ENCODE results near the gene XPO5. TPM values are rescaled to one million over a fixed set of nuclear protein-coding genes. Genes with fewer than 3 reads are reported as not detected.
A peak's percentile ranks its signal among the peaks of the same experiment; 100 is the strongest.

The XPO5 gene
- total RNA-seq, 2 donors from 2014 or later: 70.8 to 74.3 TPM

- H3K36me3 ChIP-seq (ENCODE audit: control insufficient read depth, insufficient read depth, low read length): peaks cover 48% of the 10 kb centered on the region
- DNase-seq: no peak
- H3K4me1 ChIP-seq (ENCODE audit: control insufficient read depth, insufficient read depth, low read length): peaks cover 6% of the 10 kb centered on the region
- TF ChIP-seq CTCF (conservative IDR thresholded peaks at IDR 0.05): no peak
- WGBS, 2 experiments (ENCODE audit: insufficient coverage in 1 of 2, insufficient read length in 1 of 2): 96 to 98% methylated on average over 5 to 10 of the region's 11 CpGs
- H3K27ac ChIP-seq (ENCODE audit: low read depth, low read length): no peak overlapping the region
- peaks cover 13% of the 10 kb centered on the region for H3K4me1 Mint-ChIP-seq
- no peak overlapping the region for H3K4me3 Mint-ChIP-seq
- peaks cover 23% of the 10 kb centered on the region for H3K27me3 ChIP-seq (ENCODE audit: control insufficient read depth, insufficient read depth, low read length, poor library complexity, severe bottlenecking)
- H3K36me3 Mint-ChIP-seq (ENCODE audit: low read depth): peaks cover 36% of the 10 kb centered on the region
- no peak overlapping the region for H3K27ac Mint-ChIP-seq
- H3K9ac ChIP-seq (ENCODE audit: extremely low read depth, low read length, poor library complexity, severe bottlenecking): no peak overlapping the region
- H3K27me3 Mint-ChIP-seq (ENCODE audit: insufficient read depth): peaks cover 29% of the 10 kb centered on the region
- H3K4me3 ChIP-seq (ENCODE audit: low read length): no peak overlapping the region
- H3K9me3 ChIP-seq (ENCODE audit: control insufficient read depth, low read length): no peaks in the 10 kb centered on the region
- H3K9me3 Mint-ChIP-seq: no peaks in the 10 kb centered on the region
Observed at GRCh38 chr6:43511824-43512415, 63.9 kb downstream of the XPO5 start.

- Mint-ChIP-seq H3K27ac (no peak overlapping the region), H3K4me1 (peaks cover 8% of the 10 kb centered on the region), H3K4me3 (peak overlapping the region; percentile 61), H3K9me3 (no peaks in the 10 kb centered on the region), H3K36me3 (ENCODE audit: low read depth) (peaks cover 35% of the 10 kb centered on the region), H3K27me3 (ENCODE audit: insufficient read depth) (peaks cover 31% of the 10 kb centered on the region)
- 94 to 96% methylated on average over 9 to 10 of the region's 10 CpGs for WGBS, 2 experiments (ENCODE audit: insufficient coverage in 1 of 2, insufficient read length in 1 of 2)
- TF ChIP-seq CTCF (conservative IDR thresholded peaks at IDR 0.05): no peak
- H3K27ac ChIP-seq (ENCODE audit: low read depth, low read length): no peak overlapping the region
- no peak overlapping the region for H3K4me3 ChIP-seq (ENCODE audit: low read length)
- DNase-seq: no peak
- peaks cover 48% of the 10 kb centered on the region for H3K36me3 ChIP-seq (ENCODE audit: control insufficient read depth, insufficient read depth, low read length)
- H3K4me1 ChIP-seq (ENCODE audit: control insufficient read depth, insufficient read depth, low read length): peaks cover 4% of the 10 kb centered on the region
- peaks cover 23% of the 10 kb centered on the region for H3K27me3 ChIP-seq (ENCODE audit: control insufficient read depth, insufficient read depth, low read length, poor library complexity, severe bottlenecking)
- no peaks in the 10 kb centered on the region for H3K9me3 ChIP-seq (ENCODE audit: control insufficient read depth, low read length)
- H3K9ac ChIP-seq (ENCODE audit: extremely low read depth, low read length, poor library complexity, severe bottlenecking): no peak overlapping the region
Observed at GRCh38 chr6:43510827-43511163, 65.0 kb downstream of the XPO5 start.

- Histone ChIP-seq H3K4me3 (ENCODE audit: low read length) (peak within 1 kb of the TSS; percentile 58), H3K27me3 (ENCODE audit: control insufficient read depth, insufficient read depth, low read length, poor library complexity, severe bottlenecking) (peaks cover 23% of the 10 kb centered on the region), H3K9ac (ENCODE audit: extremely low read depth, low read length, poor library complexity, severe bottlenecking) (no peak within 1 kb of the TSS), H3K36me3 (ENCODE audit: control insufficient read depth, insufficient read depth, low read length) (peaks cover 42% of the 10 kb centered on the region), H3K27ac (ENCODE audit: low read depth, low read length) (no peak within 1 kb of the TSS), H3K9me3 (ENCODE audit: control insufficient read depth, low read length) (no peaks in the 10 kb centered on the region), H3K4me1 (ENCODE audit: control insufficient read depth, insufficient read depth, low read length) (no peaks in the 10 kb centered on the region)
- TF ChIP-seq CTCF (conservative IDR thresholded peaks at IDR 0.05): no peak
- H3K36me3 Mint-ChIP-seq (ENCODE audit: low read depth): peaks cover 29% of the 10 kb centered on the region
- DNase-seq: peak; percentile 94
- H3K4me3 Mint-ChIP-seq: peak within 1 kb of the TSS; percentile 61
- no peak within 1 kb of the TSS for H3K27ac Mint-ChIP-seq
- peaks cover 4% of the 10 kb centered on the region for H3K4me1 Mint-ChIP-seq
- WGBS, 2 experiments (ENCODE audit: insufficient coverage in 1 of 2, insufficient read length in 1 of 2): 14 to 46% methylated on average over 31 to 96 of the region's 96 CpGs
- H3K27me3 Mint-ChIP-seq (ENCODE audit: insufficient read depth): peaks cover 31% of the 10 kb centered on the region
- no peaks in the 10 kb centered on the region for H3K9me3 Mint-ChIP-seq
Observed at GRCh38 chr6:43509984-43510826, 65.6 kb downstream of the XPO5 start, which contains the start of gene LRRC73. LRRC73 (minus strand) TSS chr6:43510346; CDS start chr6:43509785, 561 bp downstream.
